Stromal cell of bone marrow (primary cell): ENCODE measurements around the gene BCOR.

Experiments used
- DNase-seq: peaks from one replicate; pipeline ENCODE4 v3.0.0-alpha.2; 2012; ENCODE audit warnings: low read depth

BCOR gene

DNA sequence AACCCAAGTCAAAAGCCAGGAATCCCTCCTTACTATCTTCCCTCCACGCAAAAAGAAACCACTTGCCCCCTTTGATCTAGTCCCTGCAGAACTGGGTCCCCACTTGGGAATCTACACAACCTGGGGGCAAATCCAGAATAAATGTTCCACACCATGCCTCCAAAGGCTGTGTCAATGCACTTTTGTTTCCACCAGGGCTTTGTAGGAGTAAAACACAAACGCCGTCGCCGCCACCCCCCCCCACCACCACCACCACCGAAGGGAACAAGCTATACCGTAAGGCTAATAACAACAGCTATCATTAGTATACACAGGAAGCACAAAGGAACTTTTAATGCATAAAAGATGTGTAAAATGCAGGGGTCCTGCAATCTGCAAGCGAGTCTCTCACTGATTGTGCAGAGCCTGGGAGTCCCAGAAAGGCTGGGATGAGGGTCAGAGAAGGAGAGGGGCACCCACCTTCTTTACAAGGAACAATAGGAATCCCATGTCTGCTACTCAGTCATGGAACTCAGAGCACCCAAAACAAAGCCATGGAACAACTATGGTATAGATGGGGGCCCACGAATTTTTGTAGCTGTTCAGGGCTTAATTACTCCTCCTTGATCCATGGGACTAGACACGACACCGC lies 13.2 kb downstream of the BCOR start:
- no peak for DNase-seq

DNA sequence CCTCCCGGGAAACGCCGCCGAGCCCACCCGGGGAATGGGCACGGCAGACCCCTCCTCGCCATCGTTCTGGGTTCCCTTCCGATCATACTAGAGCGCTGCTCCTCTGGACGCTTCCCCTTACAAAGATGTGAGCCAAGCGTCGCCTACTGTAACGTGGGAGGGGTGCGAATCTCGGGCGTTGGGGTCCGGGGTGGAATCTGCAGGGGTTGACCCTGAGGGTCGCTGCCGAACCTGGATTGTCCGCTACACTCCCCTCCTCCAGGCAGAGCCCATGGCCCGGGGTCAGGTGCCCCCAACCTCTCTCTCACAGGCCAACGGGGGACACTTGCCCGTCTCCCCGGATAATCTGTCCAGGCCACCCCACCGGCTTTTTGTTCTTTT lies 13.8 kb downstream of the BCOR start:
- DNase-seq: no peak

GRCh38 chrX:40083120-40083978 lies 14.4 kb downstream of the BCOR start:
- DNase-seq: no peak

- no peak for DNase-seq
Observed at GRCh38 chrX:40082447-40083119, 15.2 kb downstream of the BCOR start.

DNA sequence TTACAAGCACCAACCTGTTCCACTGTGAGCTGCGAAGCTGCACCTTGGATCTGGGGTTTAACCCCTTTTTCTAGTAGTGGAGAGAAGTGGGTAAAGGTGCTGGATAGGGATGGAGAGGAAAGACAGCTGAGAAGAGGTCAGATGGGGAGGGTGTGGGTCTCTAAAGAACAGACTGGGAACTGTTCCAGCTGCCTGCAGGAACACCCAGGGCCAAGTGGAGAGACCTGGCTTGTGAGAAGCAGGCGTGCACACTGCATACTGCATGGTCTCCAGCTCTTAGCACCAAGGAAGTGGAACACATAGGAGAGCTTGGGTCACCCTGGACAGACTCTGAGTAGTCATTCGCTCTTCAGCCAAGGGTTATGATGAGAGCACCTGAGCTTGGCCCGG lies 16.1 kb downstream of the BCOR start:
- no peak for DNase-seq

DNA sequence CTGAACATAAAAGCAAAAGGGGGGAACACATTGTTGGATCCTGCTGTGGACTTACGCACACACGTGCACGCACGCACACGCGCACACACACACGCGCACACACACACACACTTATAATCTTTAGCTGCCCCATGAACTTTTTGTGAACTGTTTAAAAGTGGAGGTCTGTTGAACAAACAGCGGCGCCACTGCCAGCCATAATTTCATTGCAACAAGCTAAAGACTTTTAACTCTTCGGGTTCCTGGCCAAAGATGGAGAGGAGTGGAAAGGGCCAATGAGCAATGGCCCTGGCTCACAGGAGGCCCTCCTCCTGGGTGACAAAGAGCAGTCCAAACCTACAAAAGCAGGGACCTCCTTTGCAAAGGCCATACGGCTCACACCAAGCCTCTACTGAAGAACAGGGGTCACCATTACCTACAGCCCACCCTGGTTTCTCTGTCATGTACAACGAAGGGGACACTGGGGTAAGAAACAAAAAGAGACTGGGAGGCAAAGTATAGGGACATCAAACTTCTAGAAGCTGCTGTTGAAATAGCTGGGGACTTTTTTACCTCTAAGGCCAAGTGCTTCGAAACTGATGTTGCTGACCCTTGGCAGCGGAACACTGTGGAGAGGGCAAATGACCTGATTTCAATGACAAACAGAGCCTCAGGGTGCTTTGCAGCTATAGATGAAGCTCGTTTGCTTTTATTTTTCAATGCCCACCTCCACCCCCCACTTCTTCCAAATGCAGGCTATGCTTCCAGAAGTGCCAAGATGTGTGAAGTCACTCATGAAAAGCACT lies 16.7 kb downstream of the BCOR start:
- DNase-seq: no peak

GRCh38 chrX:40079572-40079971 lies 18.2 kb downstream of the BCOR start:
- DNase-seq: no peak

- DNase-seq: no peak
Observed at GRCh38 chrX:40078489-40079227, 19.1 kb downstream of the BCOR start.

DNA sequence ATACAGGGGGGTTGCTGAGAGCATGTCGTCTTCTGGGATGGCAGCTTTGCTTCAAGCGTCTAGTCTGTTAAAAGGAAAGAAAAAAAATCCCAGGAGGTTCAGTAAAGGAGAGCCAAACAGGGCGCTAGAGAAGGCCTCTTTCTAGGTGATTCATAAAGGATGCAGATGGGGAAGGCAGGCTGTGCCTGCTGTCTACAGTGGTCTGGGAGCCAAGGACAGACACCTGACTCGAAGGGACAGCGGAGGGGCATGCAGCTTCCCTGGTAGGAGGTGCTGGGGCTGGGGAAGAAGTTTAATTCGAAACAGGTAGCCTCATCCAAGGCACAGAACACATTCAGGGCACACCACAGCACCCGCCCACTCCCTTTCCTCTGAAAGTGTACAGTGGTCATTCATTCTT lies 19.9 kb downstream of the BCOR start:
- DNase-seq: no peak

GRCh38 chrX:40076750-40077575 lies 20.8 kb downstream of the BCOR start:
- no peak for DNase-seq

- DNase-seq: no peak
Observed at GRCh38 chrX:40074959-40075332, 22.8 kb downstream of the BCOR start.

GRCh38 chrX:40074080-40074958 lies 23.4 kb downstream of the BCOR start:
- no peak for DNase-seq

DNA sequence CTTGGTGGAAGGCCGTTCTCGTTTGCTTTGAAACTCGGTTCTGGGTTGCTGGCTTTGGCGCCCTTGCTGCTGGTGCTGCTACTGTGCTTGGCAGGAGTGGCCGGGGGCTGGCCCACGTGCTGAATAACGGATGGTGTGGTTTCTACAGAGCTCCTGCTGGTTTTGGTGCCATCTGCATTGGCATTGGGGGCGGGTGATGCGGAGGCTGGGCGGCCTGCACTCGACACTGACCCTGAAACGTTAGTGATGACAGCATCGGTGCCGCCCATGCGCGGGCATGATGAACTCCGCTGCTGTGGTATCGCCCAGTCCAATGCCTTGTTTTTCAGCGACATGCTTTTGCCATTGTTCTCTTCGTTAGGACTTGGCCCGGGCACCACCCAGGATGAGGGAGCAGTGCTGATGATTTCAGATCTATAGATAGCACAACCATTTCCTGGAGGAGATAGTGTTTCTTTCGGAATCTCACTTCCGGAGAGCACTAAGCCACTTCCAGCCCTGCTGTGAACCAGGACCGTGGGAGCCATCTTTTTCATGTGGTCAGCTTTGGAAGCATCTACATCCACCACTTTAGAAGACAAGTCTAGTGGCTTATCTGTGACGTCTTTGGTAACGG lies 24.2 kb downstream of the BCOR start:
- DNase-seq: no peak

GRCh38 chrX:40072246-40072645 lies 25.5 kb downstream of the BCOR start:
- no peak for DNase-seq

- no peak for DNase-seq
Observed at GRCh38 chrX:40068048-40068447, 29.7 kb downstream of the BCOR start.

GRCh38 chrX:40066700-40067099 lies 31.1 kb downstream of the BCOR start:
- no peak for DNase-seq

DNA sequence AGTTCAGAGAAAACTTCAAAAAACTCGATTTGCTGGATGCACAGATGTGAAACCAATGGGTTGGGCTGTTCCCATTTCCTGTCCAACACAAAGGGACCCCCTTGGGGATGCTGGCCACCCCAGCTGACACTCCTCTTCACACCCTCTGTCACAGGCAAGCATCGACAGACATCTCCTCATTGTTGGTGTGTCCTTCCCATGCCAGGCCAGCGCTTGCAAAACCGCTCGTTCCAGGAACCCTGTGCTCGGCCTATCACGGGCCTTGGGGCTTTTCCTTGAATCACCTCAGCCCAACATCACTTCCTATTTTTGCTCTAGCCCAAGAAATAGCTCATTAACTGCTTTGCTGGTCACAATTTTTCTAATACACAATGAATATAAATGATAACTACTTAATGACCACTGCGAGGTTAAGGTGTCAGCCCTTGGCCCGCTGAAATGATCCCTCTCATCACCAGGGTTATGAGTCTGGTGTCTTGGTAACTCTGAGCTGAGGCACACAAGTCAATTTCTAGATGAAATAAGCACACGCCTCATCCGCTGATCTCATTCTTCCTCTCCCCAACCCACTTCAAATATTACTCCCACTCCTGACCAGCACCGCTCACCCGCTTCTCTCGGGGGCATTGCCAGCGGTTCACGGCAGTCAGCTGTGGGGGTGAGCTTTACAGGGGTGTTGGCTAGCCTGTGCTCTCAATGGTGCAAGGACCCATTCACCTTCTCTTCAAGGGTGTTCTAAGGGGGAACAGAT lies 32.3 kb downstream of the BCOR start:
- DNase-seq: no peak

DNA sequence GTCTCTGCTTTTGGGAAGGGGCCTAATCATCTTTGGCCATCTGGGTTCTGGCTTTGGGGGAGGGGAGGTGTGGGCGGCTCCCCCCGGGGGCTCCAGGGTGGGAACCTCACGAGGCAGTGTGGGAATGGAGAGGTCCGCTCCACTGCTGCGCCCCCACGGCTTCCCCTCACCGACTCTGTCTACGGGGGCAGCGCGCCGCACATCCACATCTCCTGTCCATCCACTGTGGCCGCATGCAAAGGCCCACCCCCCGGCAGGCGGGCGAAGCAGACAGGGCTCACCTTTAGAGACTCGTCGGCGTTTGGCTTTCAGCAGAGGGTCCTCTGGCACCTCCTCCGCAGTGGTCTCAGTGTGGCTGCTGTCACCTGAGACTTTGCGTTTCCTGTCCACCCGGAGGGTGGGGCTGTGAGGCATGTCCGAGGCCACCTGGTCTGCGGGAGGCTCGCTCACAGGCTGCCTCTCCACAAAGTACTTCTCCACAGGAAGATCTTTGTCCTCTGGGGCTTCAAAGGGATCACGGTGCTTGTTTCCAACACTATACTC lies 33.6 kb downstream of the BCOR start:
- no peak for DNase-seq
